IPS-18a (cell line): ENCODE results near the gene ATP7B.
"Not testable (repeated sequence)": the region's sequence is repeated elsewhere in the genome, so short reads cannot be mapped to it uniquely, and the experiment has no call there.

Source experiments
- H3K27ac ChIP-seq: one replicate; pipeline ENCODE4 v1.5.1; 2013; ENCODE audit warnings: low read length
- H3K27me3 ChIP-seq: one replicate; pipeline ENCODE4 v1.6.1; 2013; ENCODE audit warnings: mild to moderate bottlenecking, low read length; ENCODE audit not compliant: control insufficient read depth, insufficient read depth
- H3K36me3 ChIP-seq: one replicate; pipeline ENCODE4 v1.6.1; 2013; ENCODE audit warnings: low read depth, low read length; ENCODE audit not compliant: control insufficient read depth
- H3K4me1 ChIP-seq: one replicate; pipeline ENCODE4 v1.6.1; 2013; ENCODE audit warnings: low read depth, low read length; ENCODE audit not compliant: control insufficient read depth
- H3K4me3 ChIP-seq: one replicate; pipeline ENCODE4 v1.5.1; 2013; ENCODE audit warnings: low read length
- H3K9ac ChIP-seq: one replicate; pipeline ENCODE4 v1.6.1; 2013; ENCODE audit warnings: mild to moderate bottlenecking, low read length, moderate library complexity
- H3K9me3 ChIP-seq: one replicate; pipeline ENCODE4 v1.6.1; 2013; ENCODE audit warnings: low read depth, low read length; ENCODE audit not compliant: control insufficient read depth

Gene ATP7B

DNA sequence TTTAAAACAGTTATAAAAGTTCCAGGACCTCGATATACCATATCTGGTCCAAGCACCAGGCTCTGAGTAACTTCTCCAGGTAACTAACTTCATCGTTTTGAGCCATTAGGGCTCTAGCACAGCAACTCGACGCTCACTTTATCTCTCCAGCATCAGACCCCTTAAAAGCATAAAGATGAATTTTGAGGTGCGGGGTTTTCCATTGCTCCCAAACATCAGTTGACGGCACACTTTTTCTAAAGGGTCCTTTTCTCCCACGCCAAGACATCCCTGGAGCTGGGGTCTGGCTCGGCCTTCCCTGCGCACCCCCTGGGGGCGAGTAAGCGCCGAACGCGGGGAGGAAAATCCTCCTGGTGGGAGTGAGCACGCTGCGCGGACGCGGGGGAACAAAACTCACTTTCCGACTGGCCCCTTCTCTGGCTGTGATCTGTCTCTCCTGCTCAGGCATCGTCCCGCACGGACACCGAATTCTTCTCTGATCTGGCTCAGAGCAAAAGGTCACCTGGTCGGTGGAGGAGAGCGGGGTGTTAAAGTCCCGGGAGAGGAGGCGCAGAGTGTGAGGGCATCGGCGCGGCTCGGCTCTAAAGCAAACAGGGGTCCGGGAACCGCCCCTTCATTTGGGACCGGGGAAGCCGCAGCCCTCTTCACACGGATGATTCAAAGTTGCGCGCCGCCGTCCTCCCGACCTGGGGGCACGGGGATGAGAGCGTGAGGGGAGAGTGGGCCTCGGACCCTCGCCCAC lies at the start of gene ATP7B:
TSS of gene ATP7B (minus strand) at position 561 of the 742 bp plus-strand sequence. CDS start at position 448, 113 bp downstream.
- Histone ChIP-seq H3K9me3 (no peaks in the 10 kb centered on the region), H3K4me3 (peak within 1 kb of the TSS; percentile 96), H3K27ac (peak within 1 kb of the TSS; percentile 11), H3K36me3 (no peaks in the 10 kb centered on the region), H3K9ac (peak within 1 kb of the TSS; percentile 84), H3K27me3 (peaks cover 25% of the 10 kb centered on the region), H3K4me1 (no peaks in the 10 kb centered on the region)

DNA sequence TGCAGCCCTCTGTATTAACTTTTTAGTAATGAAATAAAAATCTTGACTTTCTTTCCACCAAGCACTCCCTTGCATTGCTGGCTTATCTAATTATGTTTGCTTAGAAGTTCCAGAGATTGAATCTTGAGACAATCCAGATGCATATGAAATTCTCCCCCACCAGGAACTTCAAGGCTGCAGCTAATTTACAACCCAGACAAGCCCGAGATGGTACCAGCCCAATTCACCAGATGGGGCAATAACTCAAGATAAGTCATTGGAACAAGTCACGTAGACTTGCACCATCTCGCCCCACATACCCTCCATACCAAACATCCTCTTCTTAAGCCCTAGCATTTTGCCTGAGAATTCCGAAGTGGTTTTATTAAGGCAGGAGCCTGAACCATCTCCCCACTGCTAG lies 42.2 kb upstream of the ATP7B start:
- peaks cover 4% of the 10 kb centered on the region for H3K4me1 ChIP-seq

DNA sequence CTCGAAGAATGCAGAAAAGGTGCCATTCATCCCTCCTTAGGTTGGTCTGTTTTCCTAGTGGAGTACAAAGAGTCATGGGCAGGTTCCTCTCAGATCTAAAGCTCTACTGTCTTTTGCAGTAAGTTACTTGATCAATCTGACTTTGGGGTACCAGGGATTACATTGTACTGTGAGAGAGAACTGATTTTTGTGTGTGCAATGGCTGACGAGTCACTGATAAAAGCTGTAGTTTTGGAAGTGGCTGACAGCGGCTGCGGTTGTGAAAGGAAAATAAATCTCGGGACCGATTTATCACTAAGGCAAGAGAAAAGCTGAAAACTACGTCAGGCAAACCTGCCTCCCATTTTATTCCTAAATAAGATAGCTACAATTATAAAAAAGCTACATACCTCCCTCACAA lies 40.1 kb upstream of the ATP7B start:
- peaks cover 4% of the 10 kb centered on the region for H3K4me1 ChIP-seq
- H3K4me3 ChIP-seq: no peak overlapping the region
- no peaks in the 10 kb centered on the region for H3K27me3 ChIP-seq
- no peaks in the 10 kb centered on the region for H3K9me3 ChIP-seq
- H3K36me3 ChIP-seq: no peaks in the 10 kb centered on the region
- no peak overlapping the region for H3K9ac ChIP-seq
- H3K27ac ChIP-seq: no peak overlapping the region

More for the DNA sequence above, 42.2 kb upstream of the ATP7B start:
- no peaks in the 10 kb centered on the region for H3K36me3 ChIP-seq
- H3K27me3 ChIP-seq: no peaks in the 10 kb centered on the region
- no peak overlapping the region for H3K9ac ChIP-seq
- no peak overlapping the region for H3K4me3 ChIP-seq
- no peaks in the 10 kb centered on the region for H3K9me3 ChIP-seq
- H3K27ac ChIP-seq: no peak overlapping the region

DNA sequence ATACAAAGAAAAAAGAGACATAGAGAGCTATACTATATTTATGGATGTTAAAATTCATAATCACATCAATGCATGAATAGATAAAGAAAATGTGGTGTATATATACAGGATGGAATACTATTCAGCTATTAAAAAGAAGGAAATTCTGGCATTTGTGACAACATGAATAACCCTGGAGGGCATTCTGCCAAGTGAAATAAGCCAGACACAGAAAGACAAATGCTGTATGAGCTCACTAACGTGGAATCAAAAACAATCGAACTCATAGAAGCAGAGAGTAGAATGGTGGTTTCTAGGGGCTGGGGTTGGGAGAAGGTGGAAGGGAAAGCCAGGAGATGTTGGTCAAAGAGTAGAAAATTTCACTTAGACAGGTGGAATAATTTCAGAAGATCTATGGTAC lies 37.3 kb upstream of the ATP7B start:
- no peaks in the 10 kb centered on the region for H3K27me3 ChIP-seq
- peaks cover 4% of the 10 kb centered on the region for H3K4me1 ChIP-seq
- no peaks in the 10 kb centered on the region for H3K9me3 ChIP-seq
- H3K36me3 ChIP-seq: no peaks in the 10 kb centered on the region
- no peak overlapping the region for H3K4me3 ChIP-seq
- H3K9ac ChIP-seq: no peak overlapping the region
- H3K27ac ChIP-seq: no peak overlapping the region

DNA sequence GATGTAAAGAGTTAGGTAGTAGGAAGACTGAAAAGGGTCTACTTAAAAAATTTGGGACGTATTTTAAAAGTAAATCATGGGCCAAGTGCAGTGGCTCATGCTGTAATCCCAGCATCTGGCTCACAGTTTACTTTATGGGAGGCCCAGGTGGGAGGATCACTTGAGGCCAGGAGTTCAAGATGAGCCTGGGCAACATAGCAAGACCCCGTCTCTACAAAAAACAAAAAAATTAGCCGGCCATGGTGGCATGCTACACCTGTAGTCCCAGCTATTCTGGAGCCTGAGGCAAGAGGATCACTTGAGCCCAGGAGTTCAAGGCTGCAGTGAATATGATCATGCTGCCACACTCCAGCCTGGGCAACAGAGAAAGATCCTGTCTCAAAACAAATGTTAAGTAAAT lies 36.2 kb upstream of the ATP7B start:
- H3K4me1 ChIP-seq: peaks cover 4% of the 10 kb centered on the region
- H3K9ac ChIP-seq: no peak overlapping the region
- no peaks in the 10 kb centered on the region for H3K36me3 ChIP-seq
- no peak overlapping the region for H3K27ac ChIP-seq
- no peaks in the 10 kb centered on the region for H3K27me3 ChIP-seq
- H3K4me3 ChIP-seq: no peak overlapping the region
- no peaks in the 10 kb centered on the region for H3K9me3 ChIP-seq

DNA sequence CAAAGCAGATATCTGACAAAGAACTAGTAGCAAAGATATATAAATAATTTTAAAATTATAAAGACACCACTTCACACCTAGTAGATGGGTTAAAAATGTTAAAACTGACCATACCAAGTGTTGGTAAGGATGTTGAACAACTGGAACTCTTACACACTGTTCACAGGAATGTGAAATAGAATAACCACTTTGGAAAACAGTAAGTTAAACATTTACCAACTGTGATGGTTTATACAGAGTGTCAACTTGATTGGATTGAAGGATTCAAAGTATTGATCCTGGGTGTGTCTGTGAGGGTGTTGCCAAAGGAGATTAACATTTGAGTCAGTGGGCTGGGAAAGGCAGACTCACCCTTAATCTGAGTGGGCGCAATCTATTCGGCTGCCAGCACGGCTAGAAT lies 32.4 kb upstream of the ATP7B start:
- Histone ChIP-seq H3K9me3 (no peaks in the 10 kb centered on the region), H3K9ac (no peak overlapping the region), H3K27ac (no peak overlapping the region), H3K27me3 (no peaks in the 10 kb centered on the region), H3K4me1 (no peaks in the 10 kb centered on the region), H3K4me3 (no peak overlapping the region), H3K36me3 (no peaks in the 10 kb centered on the region)

DNA sequence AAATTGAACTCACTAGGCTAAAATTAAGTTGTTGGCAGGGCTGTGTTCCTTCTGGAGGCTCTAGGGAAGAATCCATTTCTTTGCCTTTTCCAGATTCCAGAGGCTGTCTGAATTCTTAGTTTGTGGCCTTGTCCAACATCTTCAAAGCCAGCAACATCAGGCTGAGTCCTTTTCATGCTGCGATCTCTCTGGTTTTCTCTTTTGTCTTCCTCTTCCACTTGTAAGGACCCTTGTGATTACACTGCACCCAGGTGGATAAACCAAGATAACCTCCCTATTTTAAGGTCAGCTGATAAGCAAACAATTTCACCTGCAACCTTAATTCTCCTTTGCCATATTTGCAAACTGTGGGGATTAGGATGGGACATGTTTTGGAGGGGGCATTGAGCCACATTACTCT lies 24.8 kb upstream of the ATP7B start:
- Histone ChIP-seq H3K36me3 (no peaks in the 10 kb centered on the region), H3K4me1 (no peaks in the 10 kb centered on the region), H3K9me3 (no peaks in the 10 kb centered on the region), H3K27ac (no peak overlapping the region), H3K9ac (no peak overlapping the region), H3K4me3 (no peak overlapping the region), H3K27me3 (no peaks in the 10 kb centered on the region)

DNA sequence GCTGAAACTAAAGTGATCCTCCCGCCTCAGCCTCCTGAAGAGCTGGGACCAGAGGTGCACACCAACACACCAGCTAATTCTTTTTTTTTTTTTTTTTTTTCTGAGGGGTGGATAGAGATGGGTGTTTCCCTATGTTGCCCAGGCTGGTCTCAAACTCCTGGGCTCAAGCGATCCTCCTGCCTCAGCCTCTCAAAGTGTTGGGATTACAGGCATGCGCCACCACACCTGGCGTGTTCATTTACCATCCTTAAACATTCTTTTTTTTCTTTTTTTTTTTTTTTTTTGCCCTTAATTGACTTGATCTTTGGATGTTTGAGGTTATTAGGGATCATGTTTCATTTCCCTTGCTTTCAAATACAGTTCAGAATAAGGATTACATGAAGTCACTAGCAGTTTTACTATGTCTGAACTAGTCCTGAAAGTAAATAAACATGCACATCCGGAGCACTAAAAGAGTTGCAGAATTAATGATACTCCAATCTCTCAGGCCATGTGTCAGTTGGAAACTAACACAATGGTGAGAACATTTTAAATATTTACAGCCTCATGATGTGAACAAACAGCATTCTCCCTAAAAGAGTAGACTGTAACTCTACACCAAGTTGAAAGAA lies 23.5 kb upstream of the ATP7B start:
- Histone ChIP-seq H3K9me3 (no peaks in the 10 kb centered on the region), H3K4me3 (no peak overlapping the region), H3K36me3 (no peaks in the 10 kb centered on the region), H3K9ac (no peak overlapping the region), H3K4me1 (no peaks in the 10 kb centered on the region), H3K27me3 (no peaks in the 10 kb centered on the region), H3K27ac (no peak overlapping the region)

DNA sequence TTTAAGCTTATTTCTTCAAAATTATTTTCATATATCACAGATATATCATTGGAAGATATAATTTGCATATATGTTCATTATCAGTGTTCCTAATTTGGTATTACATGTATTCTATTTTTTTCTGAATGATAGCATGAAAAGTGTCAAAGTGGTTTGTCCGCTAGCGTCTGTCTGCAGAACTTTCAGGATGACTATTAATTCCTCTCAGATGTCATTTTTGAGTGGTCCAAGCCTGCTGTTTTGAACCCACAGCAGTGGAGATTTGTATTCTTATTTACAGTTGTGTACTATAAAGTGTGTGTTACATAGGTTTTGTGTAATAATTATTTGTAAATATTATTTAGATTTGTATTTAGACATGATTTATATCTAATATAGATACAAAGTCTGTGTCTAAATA lies 21.8 kb upstream of the ATP7B start:
- no peaks in the 10 kb centered on the region for H3K4me1 ChIP-seq
- no peak overlapping the region for H3K27ac ChIP-seq
- no peaks in the 10 kb centered on the region for H3K27me3 ChIP-seq
- H3K4me3 ChIP-seq: no peak overlapping the region
- peaks cover 16% of the 10 kb centered on the region for H3K36me3 ChIP-seq
- no peak overlapping the region for H3K9ac ChIP-seq
- H3K9me3 ChIP-seq: no peaks in the 10 kb centered on the region

DNA sequence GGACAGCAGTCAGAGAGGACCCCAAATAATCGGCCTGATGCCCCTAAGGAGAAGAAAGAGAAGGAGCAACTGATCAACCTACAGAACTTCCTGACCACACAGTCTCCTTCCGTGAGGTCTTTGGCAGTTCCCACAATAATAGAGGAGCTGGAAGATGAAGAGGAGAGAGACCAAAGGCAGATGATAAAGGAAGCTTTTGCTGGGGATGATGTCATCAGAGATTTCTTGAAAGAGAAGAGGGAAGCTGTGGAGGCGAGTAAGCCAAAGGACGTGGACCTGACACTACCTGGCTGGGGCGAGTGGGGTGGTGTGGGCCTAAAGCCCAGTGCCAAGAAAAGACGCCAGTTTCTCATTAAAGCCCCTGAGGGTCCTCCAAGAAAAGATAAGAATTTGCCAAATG lies 19.2 kb upstream of the ATP7B start:
- H3K36me3 ChIP-seq: peaks cover 24% of the 10 kb centered on the region
- H3K9me3 ChIP-seq, H3K27me3 ChIP-seq, H3K4me1 ChIP-seq, H3K9ac ChIP-seq, H3K27ac ChIP-seq, H3K4me3 ChIP-seq: not testable (repeated sequence)

DNA sequence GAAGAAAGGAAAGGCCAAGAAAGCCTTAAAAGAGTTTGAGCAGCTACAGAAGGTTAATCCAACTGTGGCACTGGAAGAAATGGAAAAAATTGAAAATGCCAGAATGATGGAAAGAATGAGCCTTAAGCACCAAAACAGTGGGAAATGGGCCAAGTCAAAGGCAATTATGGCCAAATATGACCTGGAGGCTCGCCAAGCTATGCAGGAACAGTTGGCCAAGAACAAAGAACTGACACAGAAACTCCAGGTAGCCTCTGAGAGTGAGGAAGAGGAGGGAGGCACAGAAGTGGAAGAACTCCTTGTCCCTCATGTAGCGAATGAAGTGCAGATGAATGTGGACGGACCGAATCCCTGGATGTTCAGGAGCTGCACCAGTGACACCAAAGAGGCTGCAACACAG lies 18.3 kb upstream of the ATP7B start:
- Histone ChIP-seq H3K9ac (no peak overlapping the region), H3K27me3 (no peaks in the 10 kb centered on the region), H3K4me1 (no peaks in the 10 kb centered on the region), H3K36me3 (peaks cover 30% of the 10 kb centered on the region), H3K27ac (no peak overlapping the region), H3K4me3 (no peak overlapping the region), H3K9me3 (no peaks in the 10 kb centered on the region)

DNA sequence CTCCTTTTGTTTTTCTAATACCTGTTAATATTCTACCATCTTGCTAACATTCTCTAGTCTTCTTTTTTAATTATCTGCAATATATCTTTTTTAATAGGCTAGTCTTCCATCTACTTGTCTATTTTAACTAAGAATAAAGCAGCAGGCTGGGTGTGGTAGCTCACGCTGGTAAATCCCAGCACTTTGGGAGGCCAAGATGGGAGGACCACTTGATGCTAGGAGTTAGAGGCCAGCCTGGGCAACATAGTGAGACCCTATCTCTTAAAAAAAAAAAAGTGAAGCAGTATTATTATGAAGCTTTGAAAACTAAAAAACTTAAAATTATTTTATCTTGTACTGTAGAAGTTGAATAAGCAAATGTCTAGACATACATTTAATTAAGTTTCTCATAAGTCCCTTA lies 16.6 kb upstream of the ATP7B start:
- H3K4me3 ChIP-seq: no peak overlapping the region
- H3K27ac ChIP-seq: no peak overlapping the region
- H3K9ac ChIP-seq: no peak overlapping the region
- peaks cover 30% of the 10 kb centered on the region for H3K36me3 ChIP-seq
- H3K27me3 ChIP-seq: no peaks in the 10 kb centered on the region
- H3K4me1 ChIP-seq: no peaks in the 10 kb centered on the region
- H3K9me3 ChIP-seq: no peaks in the 10 kb centered on the region
